ENCODE measurements around the gene JMY. TPM values are rescaled to one million over a fixed set of nuclear protein-coding genes. Genes with fewer than 3 reads are reported as not detected.

JMY gene
- total and polyA plus RNA-seq, 2 donors from 2014 or later = 3.8 to 17.5 TPM

DNA sequence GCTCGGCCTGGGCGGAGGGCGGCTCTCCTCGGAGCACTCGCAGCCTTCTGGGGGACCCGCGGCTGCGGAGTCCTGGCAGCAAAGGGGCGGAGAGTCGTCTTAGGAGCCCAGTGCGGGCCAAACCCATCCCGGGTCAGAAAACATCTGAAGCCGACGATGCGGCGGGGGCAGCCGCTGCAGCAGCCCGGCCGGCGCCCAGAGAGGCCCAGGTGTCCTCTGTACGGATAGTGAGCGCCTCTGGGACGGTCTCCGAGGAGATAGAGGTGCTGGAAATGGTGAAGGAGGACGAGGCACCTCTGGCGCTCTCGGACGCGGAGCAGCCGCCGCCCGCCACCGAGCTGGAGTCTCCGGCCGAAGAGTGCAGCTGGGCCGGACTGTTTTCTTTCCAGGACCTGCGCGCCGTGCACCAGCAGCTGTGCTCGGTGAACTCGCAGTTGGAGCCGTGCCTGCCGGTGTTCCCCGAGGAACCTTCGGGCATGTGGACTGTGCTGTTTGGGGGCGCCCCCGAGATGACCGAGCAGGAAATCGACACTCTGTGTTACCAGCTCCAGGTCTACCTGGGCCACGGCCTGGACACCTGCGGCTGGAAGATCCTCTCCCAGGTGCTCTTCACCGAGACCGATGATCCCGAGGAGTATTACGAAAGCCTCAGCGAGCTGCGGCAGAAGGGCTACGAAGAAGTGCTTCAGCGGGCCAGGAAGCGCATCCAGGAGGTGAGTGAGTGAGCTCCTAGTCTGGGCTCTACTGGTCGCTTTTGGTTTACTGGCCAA lies 1.2 kb downstream of the JMY start:
- Histone ChIP-seq H3K9ac (ENCODE audit: low read length in 3 of 3) (peak overlapping the region; percentile 74 to 96 (median 89)), H3K4me3 (ENCODE audit: low read length in 3 of 3) (peak overlapping the region; percentile 81 to 98 (median 83)), H3K27ac (ENCODE audit: low read depth in 2 of 2, low read length in 2 of 2) (peak overlapping the region; percentile 71 to 97), H3K36me3 (ENCODE audit: control insufficient read depth in 2 of 3, insufficient read depth in 3 of 3, low read length in 3 of 3) (no peaks in the 10 kb centered on the region), H3K4me1 (ENCODE audit: control insufficient read depth in 2 of 3, insufficient read depth in 2 of 3, low read depth in 1 of 3, low read length in 3 of 3) (peaks cover 0 to 7% (median 5%) of the 10 kb centered on the region in 3 donors), H3K27me3 (ENCODE audit: control insufficient read depth, insufficient read depth, low read length) (no peaks in the 10 kb centered on the region), H3K9me3 (ENCODE audit: control insufficient read depth in 2 of 3, insufficient read depth in 1 of 3, low read length in 3 of 3) (no peaks in the 10 kb centered on the region)
- no peak for TF ChIP-seq CTCF (IDR thresholded peaks at IDR 0.05; ENCODE audit: borderline replicate concordance, extremely low read depth, insufficient read depth)
- peak in 4 of 5 donors; percentile 41 to 82 (median 68) for DNase-seq
- no peak for FAIRE-seq
- intact Hi-C loops (cut with DNase I) = no loop called here

DNA sequence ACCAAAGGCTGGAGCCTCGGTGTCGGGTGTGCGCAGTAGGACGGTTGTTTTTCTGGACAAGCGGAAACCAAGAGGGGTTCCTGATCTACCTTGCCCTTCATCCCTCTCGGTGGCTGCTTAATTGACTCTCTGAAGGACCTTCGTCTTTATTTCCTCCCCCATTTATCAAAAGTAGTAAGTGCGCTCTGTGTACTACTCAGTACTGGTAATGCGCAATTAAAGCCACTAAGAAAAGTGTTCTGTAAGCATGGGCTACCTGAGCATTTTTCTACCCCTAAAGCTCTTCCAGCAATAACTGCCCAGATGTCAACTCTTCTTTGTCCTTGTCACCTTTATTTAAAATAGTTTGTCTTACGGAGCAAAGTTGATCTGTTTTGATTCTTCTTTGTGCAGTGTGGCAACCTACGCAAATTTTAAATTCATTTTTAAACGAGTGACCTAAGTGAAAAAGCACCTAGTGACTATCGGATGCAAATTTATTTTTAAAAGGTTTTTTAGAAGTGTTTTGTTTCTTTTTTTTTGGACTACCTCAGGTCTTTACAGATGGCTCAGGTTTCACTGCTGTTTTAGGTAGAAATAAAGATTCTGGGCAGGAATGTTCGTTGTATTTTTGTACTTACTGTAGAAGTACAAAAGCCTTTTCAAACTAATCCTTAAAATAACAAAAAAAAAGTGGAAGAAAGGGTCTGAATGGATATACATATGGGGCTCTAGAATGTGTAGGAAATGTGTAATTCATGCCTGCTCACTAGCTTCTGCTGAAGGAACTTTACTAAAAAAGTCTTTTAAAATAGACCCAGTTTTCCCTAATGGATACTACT lies 2.0 kb downstream of the JMY start:
- Histone ChIP-seq H3K36me3 (ENCODE audit: control insufficient read depth in 2 of 3, insufficient read depth in 3 of 3, low read length in 3 of 3) (no peaks in the 10 kb centered on the region), H3K27me3 (ENCODE audit: control insufficient read depth, insufficient read depth, low read length) (no peaks in the 10 kb centered on the region), H3K27ac (ENCODE audit: low read depth in 2 of 2, low read length in 2 of 2) (peak overlapping the region; percentile 71 to 97), H3K4me1 (ENCODE audit: control insufficient read depth in 2 of 3, insufficient read depth in 2 of 3, low read depth in 1 of 3, low read length in 3 of 3) (peaks cover 0 to 13% (median 8%) of the 10 kb centered on the region in 3 donors), H3K9ac (ENCODE audit: low read length in 3 of 3) (peak overlapping the region; percentile 74 to 96 (median 89)), H3K9me3 (ENCODE audit: control insufficient read depth in 2 of 3, insufficient read depth in 1 of 3, low read length in 3 of 3) (no peaks in the 10 kb centered on the region), H3K4me3 (ENCODE audit: low read length in 3 of 3) (peak overlapping the region; percentile 81 to 98 (median 83))
- TF ChIP-seq CTCF (IDR thresholded peaks at IDR 0.05; ENCODE audit: borderline replicate concordance, extremely low read depth, insufficient read depth) = no peak
- FAIRE-seq (no peak), DNase-seq (peak in 1 of 5 donors; percentile 73)
- intact Hi-C loops (cut with DNase I) = no loop called here

DNA sequence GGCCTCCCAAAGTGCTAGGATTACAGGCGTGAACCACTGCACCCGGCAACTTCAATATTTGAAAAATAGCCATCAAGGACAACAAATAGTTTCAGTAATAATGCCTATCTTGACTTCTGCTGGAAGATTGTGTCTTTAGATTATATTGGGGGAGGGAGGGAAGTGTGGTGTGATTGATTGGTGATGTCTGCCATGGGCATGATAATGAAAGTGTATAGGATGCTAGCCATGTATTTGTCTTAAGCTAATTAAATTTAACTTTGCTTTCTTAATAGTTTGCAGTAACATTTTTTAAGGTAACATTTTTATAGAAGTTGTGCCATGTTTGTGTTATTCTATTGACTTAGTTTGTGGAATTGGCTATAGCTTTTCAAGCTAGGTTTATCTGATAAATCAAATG lies 4.6 kb downstream of the JMY start:
- DNase-seq = no peak
- peak overlapping the region in 2 of 3 donors; percentile 1 to 25 for H3K4me3 ChIP-seq (ENCODE audit: low read length in 3 of 3)
- H3K9ac ChIP-seq (ENCODE audit: low read length in 3 of 3) = no peak overlapping the region
- H3K9me3 ChIP-seq (ENCODE audit: control insufficient read depth in 2 of 3, insufficient read depth in 1 of 3, low read length in 3 of 3) = no peaks in the 10 kb centered on the region
- no peak for TF ChIP-seq CTCF (IDR thresholded peaks at IDR 0.05; ENCODE audit: borderline replicate concordance, extremely low read depth, insufficient read depth)
- H3K4me1 ChIP-seq (ENCODE audit: control insufficient read depth in 2 of 3, insufficient read depth in 2 of 3, low read depth in 1 of 3, low read length in 3 of 3) = peaks cover 0 to 11% (median 9%) of the 10 kb centered on the region in 3 donors
- no peaks in the 10 kb centered on the region for H3K36me3 ChIP-seq (ENCODE audit: control insufficient read depth in 2 of 3, insufficient read depth in 3 of 3, low read length in 3 of 3)
- H3K27ac ChIP-seq (ENCODE audit: low read depth in 2 of 2, low read length in 2 of 2) = no peak overlapping the region
- intact Hi-C loops (cut with DNase I) = no loop called here
- H3K27me3 ChIP-seq (ENCODE audit: control insufficient read depth, insufficient read depth, low read length) = no peaks in the 10 kb centered on the region
- FAIRE-seq = no peak

Data from kidney (tissue), 14 donors.